ENCODE results near the gene CALB2.

GRCh38 chr16:71406316-71406715, 47.8 kb downstream of the CALB2 start:
- TF ChIP-seq CTCF (IDR thresholded peaks at IDR 0.05) (no peak), POLR2A (IDR thresholded peaks at IDR 0.05) (no peak)

All from right lobe of liver (tissue), 4 donors.